Measurements from ENCODE around the gene TSPAN17.

Gene TSPAN17

GRCh38 chr5:176621661-176622079 lies 25.6 kb upstream of the TSPAN17 start:
- DNase-seq (ENCODE audit: low spot score) = no peak

GRCh38 chr5:176624142-176624541 lies 23.1 kb upstream of the TSPAN17 start:
- DNase-seq (ENCODE audit: low spot score) = no peak

GRCh38 chr5:176624938-176625337 lies 22.3 kb upstream of the TSPAN17 start:
- DNase-seq (ENCODE audit: low spot score) = no peak

GRCh38 chr5:176625512-176625911 lies 21.8 kb upstream of the TSPAN17 start:
- DNase-seq (ENCODE audit: low spot score) = no peak

GRCh38 chr5:176625966-176626875 lies 21.1 kb upstream of the TSPAN17 start:
- DNase-seq (ENCODE audit: low spot score) = no peak

- no peak for DNase-seq (ENCODE audit: low spot score)
Measured at GRCh38 chr5:176626876-176627236, 20.4 kb upstream of the TSPAN17 start.

GRCh38 chr5:176627582-176627981 lies 19.7 kb upstream of the TSPAN17 start:
- DNase-seq (ENCODE audit: low spot score) = no peak

GRCh38 chr5:176628406-176629228 lies 18.7 kb upstream of the TSPAN17 start:
- no peak for DNase-seq (ENCODE audit: low spot score)

- DNase-seq (ENCODE audit: low spot score) = no peak
Measured at GRCh38 chr5:176629317-176629852, 17.9 kb upstream of the TSPAN17 start.

- DNase-seq (ENCODE audit: low spot score) = no peak
Measured at GRCh38 chr5:176629853-176630680, 17.2 kb upstream of the TSPAN17 start, which contains the start of the genes EIF4E1B and SNCB. TSS of gene EIF4E1B (plus strand) at chr5:176630675. CDS start at chr5:176642788, 12,113 bp downstream. TSS of gene SNCB (minus strand) at chr5:176630534. CDS start at chr5:176629654, 880 bp downstream.

GRCh38 chr5:176630681-176631222 lies 16.5 kb upstream of the TSPAN17 start:
- DNase-seq (ENCODE audit: low spot score) = no peak

- DNase-seq (ENCODE audit: low spot score) = no peak
Measured at GRCh38 chr5:176631383-176632200, 15.7 kb upstream of the TSPAN17 start.

GRCh38 chr5:176632745-176633144 lies 14.5 kb upstream of the TSPAN17 start:
- DNase-seq (ENCODE audit: low spot score) = no peak

- no peak for DNase-seq (ENCODE audit: low spot score)
Measured at GRCh38 chr5:176633598-176633997, 13.7 kb upstream of the TSPAN17 start.

- DNase-seq (ENCODE audit: low spot score) = no peak
Measured at GRCh38 chr5:176636426-176636825, 10.9 kb upstream of the TSPAN17 start.

- DNase-seq (ENCODE audit: low spot score) = no peak
Measured at GRCh38 chr5:176637556-176637955, 9.7 kb upstream of the TSPAN17 start.

GRCh38 chr5:176638437-176638836 lies 8.8 kb upstream of the TSPAN17 start:
- no peak for DNase-seq (ENCODE audit: low spot score)

- no peak for DNase-seq (ENCODE audit: low spot score)
Measured at GRCh38 chr5:176639208-176639607, 8.1 kb upstream of the TSPAN17 start.

- no peak for DNase-seq (ENCODE audit: low spot score)
Measured at GRCh38 chr5:176639981-176640380, 7.3 kb upstream of the TSPAN17 start.

GRCh38 chr5:176640616-176641015 lies 6.7 kb upstream of the TSPAN17 start:
- DNase-seq (ENCODE audit: low spot score) = no peak

Data from CD4-positive, alpha-beta T cell treated with Interleukin-2 at 100 ng/mL for 4 hours (primary cell).